Measurements from ENCODE around the gene TPH1. TPM values are rescaled to one million over a fixed set of nuclear protein-coding genes. Genes with fewer than 3 reads are reported as not detected.

The TPH1 gene
- total RNA-seq, 4 donors from 2014 or later, result 0.04 to 1.9 (median 0.76) TPM

- WGBS, 2 donors, result 7 to 17% methylated on average over 16 to 38 of the region's 46 CpGs
- DNase-seq (ENCODE audit: low spot score in 2 of 2), result peak in 1 of 2 donors; percentile 17
- intact Hi-C loops (cut with DNase I; ENCODE audit: low total_unique reads), result no loop called here
- TF ChIP-seq POLR2A (IDR thresholded peaks at IDR 0.05), result no peak
- TF ChIP-seq CTCF (IDR thresholded peaks at IDR 0.05), result no peak
- peak overlapping the region; percentile 86 for H3K4me3 ChIP-seq (ENCODE audit: low read depth, poor library complexity, severe bottlenecking)
These were observed 33.8 kb downstream of the TPH1 start for GRCh38 chr11:18012122-18012905.

GRCh38 chr11:18011633-18012032 is 34.4 kb downstream of the TPH1 start:
- H3K4me3 ChIP-seq (ENCODE audit: low read depth, poor library complexity, severe bottlenecking), result no peak overlapping the region
- no peak for DNase-seq (ENCODE audit: low spot score in 2 of 2)
- 71 to 72% methylated on average over 8 of the region's 8 CpGs for WGBS, 2 donors

GRCh38 chr11:18010977-18011586 is 35.0 kb downstream of the TPH1 start:
- no peak for DNase-seq (ENCODE audit: low spot score in 2 of 2)
- WGBS, 2 donors, result 80 to 83% methylated on average over 10 of the region's 10 CpGs
- TF ChIP-seq CTCF (IDR thresholded peaks at IDR 0.05) (no peak), POLR2A (IDR thresholded peaks at IDR 0.05) (no peak)
- intact Hi-C loops (cut with DNase I; ENCODE audit: low total_unique reads), result no loop called here
- H3K4me3 ChIP-seq (ENCODE audit: low read depth, poor library complexity, severe bottlenecking), result no peak overlapping the region

More at GRCh38 chr11:18011633-18012032, 34.4 kb downstream of the TPH1 start:
- intact Hi-C loops (cut with DNase I; ENCODE audit: low total_unique reads), result no loop called here
- no peak for TF ChIP-seq POLR2A (IDR thresholded peaks at IDR 0.05)
- TF ChIP-seq CTCF (IDR thresholded peaks at IDR 0.05), result no peak

GRCh38 chr11:18010121-18010670 is 35.9 kb downstream of the TPH1 start:
- intact Hi-C loops (cut with DNase I; ENCODE audit: low total_unique reads), result no loop called here
- TF ChIP-seq CTCF (IDR thresholded peaks at IDR 0.05) (no peak), POLR2A (IDR thresholded peaks at IDR 0.05) (no peak)
- no peak for DNase-seq (ENCODE audit: low spot score in 2 of 2)
- H3K4me3 ChIP-seq (ENCODE audit: low read depth, poor library complexity, severe bottlenecking), result no peak overlapping the region

- TF ChIP-seq CTCF (IDR thresholded peaks at IDR 0.05), result no peak
- no peak for TF ChIP-seq POLR2A (IDR thresholded peaks at IDR 0.05)
- intact Hi-C loops (cut with DNase I; ENCODE audit: low total_unique reads), result loop anchor here (10.0 kb wide), 1 partner anchor 99 kb away; the partner anchor contains the start of gene SAAL1
- 90 to 93% methylated on average over 4 of the region's 4 CpGs for WGBS, 2 donors
- H3K4me3 ChIP-seq (ENCODE audit: low read depth, poor library complexity, severe bottlenecking), result no peak overlapping the region
- DNase-seq (ENCODE audit: low spot score in 2 of 2), result no peak
These were observed 40.5 kb downstream of the TPH1 start for GRCh38 chr11:18005376-18006129.
